HepG2 (cell line): ENCODE measurements around the gene RHOT2. TPM values are rescaled to one million over a fixed set of nuclear protein-coding genes. Genes with fewer than 3 reads are reported as not detected.

Experiments used
- ATAC-seq: fragments of 200-7000 bp; cut with Tn5 transposase; 3 replicates; pipeline ENCODE4 v1.9.1; 2020; ENCODE audit warnings: mild to moderate bottlenecking, moderate library complexity
- BruUV-seq: library from RNA; stranded (reverse); fragments of 400-500 nt; replicated peaks from 2 replicates; lab custom pipeline; 2021; lab: Mats Ljungman, UMichigan
- CTCF ChIA-PET: fragments of 300-600 bp; formaldehyde crosslinking; extraction: SDS; loops from one replicate; lab custom pipeline; 2021; ENCODE audit warnings: low total read pairs, inconsistent platforms, low intra/inter-chr PET ratio; lab: Yijun Ruan, JAX
- POLR2A ChIA-PET: fragments of 350-600 bp; sonication (Branson Sonifier 250); formaldehyde crosslinking; loops from one replicate; lab custom pipeline; 2020; ENCODE audit warnings: antibody characterized with exemption, inconsistent platforms; lab: Yijun Ruan, JAX
- DNase-seq: peaks from one replicate; pipeline ENCODE4 v3.0.0-alpha.2; 2015; ENCODE audit warnings: low spot score
- FAIRE-seq: peaks from 3 replicates; lab custom pipeline; 2011; peaks lifted over from hg19 to GRCh38; lab: Jason Lieb, UNC
- H2AFZ ChIP-seq: one replicate; pipeline ENCODE4 v1.6.1; 2011; ENCODE audit warnings: low read length, inconsistent platforms
- H3K27ac ChIP-seq: fragments of 300-600 bp; 3 replicates; pipeline ENCODE4 v1.8.0; 2011; ENCODE audit warnings: mixed run types, mild to moderate bottlenecking, mixed read lengths, low read length, inconsistent platforms; ENCODE audit not compliant: insufficient read depth; ENCODE audit errors: extremely low read length
- H3K27me3 ChIP-seq, 2 experiments: fragments of 200-600 bp in 1 of 2; 2 replicates in 1 of 2; 3 replicates in 1 of 2; pipeline versions ENCODE4 v1.6.0 to v1.8.0; 2011; ENCODE audit warnings: low read length in 2 of 2, mild to moderate bottlenecking in 2 of 2, moderate library complexity in 2 of 2, inconsistent platforms in 1 of 2; ENCODE audit not compliant: insufficient read depth in 2 of 2, control insufficient read depth in 1 of 2
- H3K36me3 ChIP-seq, 2 experiments: fragments of 200-600 bp in 1 of 2; replicated peaks in 1 of 2; 2 replicates in 1 of 2; 3 replicates in 1 of 2; pipeline versions ENCODE4 v1.5.1 to v1.8.0; 2011; ENCODE audit warnings: low read length in 2 of 2, inconsistent platforms in 1 of 2; ENCODE audit not compliant: insufficient read depth in 2 of 2, control insufficient read depth in 1 of 2
- H3K4me1 ChIP-seq: 2 replicates; pipeline ENCODE4 v1.5.1; 2012; ENCODE audit warnings: low read length, inconsistent platforms; ENCODE audit not compliant: insufficient read depth
- H3K4me2 ChIP-seq: 2 replicates; pipeline ENCODE4 v1.6.0; 2011; ENCODE audit warnings: low read depth, low read length, inconsistent platforms
- H3K4me3 ChIP-seq, 3 experiments: fragments of 200-600 bp in 1 of 3; sonication (generic), shearing (Covaris generic) in 1 of 3; replicated peaks in 1 of 3; 2 replicates each; pipeline ENCODE4 v1.5.1; 2011 to 2016; ENCODE audit warnings: low read length in 3 of 3, inconsistent platforms in 2 of 3, low read depth in 2 of 3, mild to moderate bottlenecking in 2 of 3, control low read depth in 1 of 3, mixed read lengths in 1 of 3; ENCODE audit not compliant: insufficient read depth in 1 of 3
- H3K79me2 ChIP-seq: one replicate; pipeline ENCODE4 v1.6.1; 2011; ENCODE audit warnings: low read length, inconsistent platforms; ENCODE audit not compliant: insufficient read depth
- H3K9ac ChIP-seq: 2 replicates; pipeline ENCODE4 v1.6.0; 2011; ENCODE audit warnings: mild to moderate bottlenecking, low read depth, low read length, inconsistent platforms; ENCODE audit not compliant: insufficient read depth
- H3K9me3 ChIP-seq: 2 replicates; pipeline ENCODE4 v1.5.1; 2012; ENCODE audit warnings: mild to moderate bottlenecking, low read length
- H4K20me1 ChIP-seq: 2 replicates; pipeline ENCODE4 v1.6.0; 2011; ENCODE audit warnings: inconsistent platforms, mild to moderate bottlenecking, low read length, moderate library complexity; ENCODE audit not compliant: insufficient read depth
- AGO2 ChIP-seq: fragments of 200-400 bp; formaldehyde crosslinking; optimal IDR thresholded peaks from 2 replicates; pipeline ENCODE3; 2017; ENCODE audit warnings: mild to moderate bottlenecking, low read depth, low read length, moderate library complexity
- ARID3A ChIP-seq: IDR thresholded peaks from 2 replicates; pipeline ENCODE4 v1.6.1; 2012; ENCODE audit warnings: low read depth, low read length, improper control_type of control experiment
- DNMT3B ChIP-seq: conservative IDR thresholded peaks from 2 replicates; pipeline ENCODE4 v1.6.1; 2016; ENCODE audit warnings: missing biosample characterization, control low read depth
- HIVEP1 ChIP-seq: sonication (generic); formaldehyde crosslinking; IDR thresholded peaks from 2 replicates; pipeline ENCODE4 v1.4.0; 2020; ENCODE audit warnings: mild to moderate bottlenecking, missing genetic modification reagents
- HNRNPLL ChIP-seq: fragments of 200-400 bp; formaldehyde crosslinking; IDR thresholded peaks from 2 replicates; pipeline ENCODE4 v1.6.1; 2017; ENCODE audit warnings: mild to moderate bottlenecking, low read depth, low read length; ENCODE audit not compliant: poor library complexity, severe bottlenecking
- MTF1 ChIP-seq: sonication (generic); formaldehyde crosslinking; IDR thresholded peaks from 2 replicates; pipeline ENCODE4 v1.5.0; 2020; ENCODE audit warnings: missing genetic modification reagents
- RAD51 ChIP-seq: fragments of 450-650 bp; IDR thresholded peaks from 2 replicates; pipeline ENCODE4 v1.6.1; 2016; ENCODE audit warnings: borderline replicate concordance
- RXRA ChIP-seq: sonication (generic); formaldehyde crosslinking; IDR thresholded peaks from 2 replicates; pipeline ENCODE4 v1.5.1; 2020; ENCODE audit warnings: missing genetic modification reagents
- ZNF180 ChIP-seq: sonication (generic); formaldehyde crosslinking; IDR thresholded peaks from 2 replicates; pipeline ENCODE4 v1.4.0; 2020; ENCODE audit warnings: low read depth, missing genetic modification reagents, borderline replicate concordance
- ZNF616 ChIP-seq: sonication (generic); formaldehyde crosslinking; IDR thresholded peaks from 2 replicates; pipeline ENCODE4 v1.5.0; 2020; ENCODE audit warnings: low read depth, mild to moderate bottlenecking, missing genetic modification reagents
- ZNF687 ChIP-seq: sonication (generic); formaldehyde crosslinking; IDR thresholded peaks from 2 replicates; pipeline ENCODE4 v1.5.1; 2020; ENCODE audit warnings: mild to moderate bottlenecking, missing genetic modification reagents, moderate library complexity
- ZNF766 ChIP-seq: sonication (generic); formaldehyde crosslinking; IDR thresholded peaks from 2 replicates; pipeline ENCODE4 v1.5.0; 2020; ENCODE audit warnings: missing genetic modification reagents, borderline replicate concordance
- WGBS: methylation state at CpG from one replicate; pipeline ENCODE4 v1.1.6; 2017; ENCODE audit warnings: low lambda C conversion rate; 5-methylcytosine and 5-hydroxymethylcytosine counted together
- in situ Hi-C: cut with HindIII; loops from 2 replicates; pipeline ENCODE4 v1.10.0; 2017; ENCODE audit warnings: low pct_unique_long_range_greater_than_20kb; ENCODE audit not compliant: extremely low pct_ligation_motif_present
- intact Hi-C: fragments of 100-400 bp; cut with micrococcal nuclease; formaldehyde crosslinking; loops from one replicate; pipeline ENCODE4 v1.10.0; 2022; ENCODE audit not compliant: unreplicated experiment
- polyA plus RNA-seq, 8 experiments: library from polyadenylated mRNA; depleted of rRNA in 3 of 8; stranded (reverse) in 7 of 8; unstranded in 1 of 8; fragments of >200 nt; fragmentation: Illumina TruSeq in 4 of 8; extraction: Trizol in 4 of 8; gene quantifications; 2 replicates each; pipeline versions ENCODE4 v1.2.1 to v1.2.3, GENCODE V29; 2011 to 2016; ENCODE audit warnings: low read depth in 4 of 8, missing spikeins in 1 of 8, mixed read lengths in 1 of 8; ENCODE audit not compliant: insufficient read depth in 1 of 8
- total RNA-seq, 5 experiments: library from RNA; depleted of rRNA; stranded (reverse); fragments of >200 nt; fragmentation: Illumina TruSeq; extraction: Trizol; gene quantifications; 2 replicates each; pipeline ENCODE4 v1.2.3, GENCODE V29; 2016; ENCODE audit warnings: low read depth in 1 of 5

The RHOT2 gene
- total and polyA plus RNA-seq, 2 of the 13 experiments (the other 11 are each of a cell fraction or from before 2014, with no cell fraction given): 63.6 to 76.9 TPM

- CTCF ChIA-PET: no interaction called here
- 29% methylated on average over 10 of the region's 10 CpGs for WGBS
- ATAC-seq: no peak
- intact Hi-C loops (no loop called here), in situ Hi-C loops (no loop called here)
- H2AFZ ChIP-seq: no peak overlapping the region
- H3K4me3 ChIP-seq: no peak overlapping the region
- H4K20me1 ChIP-seq: no peaks in the 10 kb centered on the region
- no TSS peak for BruUV-seq
- peaks cover 2% of the 10 kb centered on the region for H3K79me2 ChIP-seq
- no peak overlapping the region for H3K4me2 ChIP-seq
- no peak overlapping the region for H3K27ac ChIP-seq
- no peak for DNase-seq
- TF ChIP-seq ZNF180 (CRISPR knock-in tag): no peak
- peak; percentile 68 for TF ChIP-seq RAD51
- no peak for TF ChIP-seq ARID3A
- FAIRE-seq: no peak
- H3K9me3 ChIP-seq: no peaks in the 10 kb centered on the region
- H3K9ac ChIP-seq: no peak overlapping the region
- POLR2A ChIA-PET: no interaction called here
- H3K4me1 ChIP-seq: peaks cover 26% of the 10 kb centered on the region
- H3K27me3 ChIP-seq: peaks cover 7 to 30% of the 10 kb centered on the region in 2 experiments
- H3K36me3 ChIP-seq: 0 out of 5 replicates have a peak, but pooled peaks cover 0 to 1% of the 10 kb centered on the region in 2 experiments
Measured at GRCh38 chr16:692356-693108, 24.6 kb downstream of the RHOT2 start.

- FAIRE-seq: no peak
- WGBS: 100% methylated on average over 1 of the region's 22 CpGs
- Histone ChIP-seq H3K9ac (no peak overlapping the region), H4K20me1 (no peaks in the 10 kb centered on the region), H3K36me3 (no peaks in the 10 kb centered on the region), H3K9me3 (no peaks in the 10 kb centered on the region), H3K4me2 (peak overlapping the region; percentile 84; the same call in 1 of the 2 replicates), H3K27ac (no peak overlapping the region), H3K4me3 (peak overlapping the region in 1 of 3 experiments; percentile 69; a peak in 1 of 6 replicates), H3K79me2 (peaks cover 2% of the 10 kb centered on the region), H2AFZ (no peak overlapping the region), H3K27me3 (peaks cover 7 to 33% of the 10 kb centered on the region in 2 experiments), H3K4me1 (peaks cover 26% of the 10 kb centered on the region)
- no peak for DNase-seq
- no TSS peak for BruUV-seq
- ChIA-PET CTCF (no interaction called here), POLR2A (interaction anchor here (3.4 kb wide), 1 partner anchor 27 kb away, joined by 21 read pairs; the partner anchor contains the start of gene ANTKMT)
- no peak for ATAC-seq
- intact Hi-C loops: no loop called here
- in situ Hi-C loops: no loop called here
- TF ChIP-seq ZNF616 (CRISPR knock-in tag) (no peak), DNMT3B (CRISPR knock-in tag) (no peak), ZNF687 (0 out of 2 replicates have a peak, but pooled peaks have one; percentile 19), RXRA (CRISPR knock-in tag) (peak; percentile 35; the same call in 1 of the 2 replicates), MTF1 (no peak), AGO2 (peak; percentile 55), HIVEP1 (peak; percentile 21; the same call in 1 of the 2 replicates), ZNF766 (CRISPR knock-in tag) (no peak), HNRNPLL (no peak)
Measured at GRCh38 chr16:693364-693763, 25.4 kb downstream of the RHOT2 start.
